GM19452 (cell line): ENCODE data around the gene CLTCL1.
"Not testable (repeated sequence)": the region's sequence is repeated elsewhere in the genome, so short reads cannot be mapped to it uniquely, and the experiment has no call there.

ENCODE experiments used
- ATAC-seq: cut with Tn5 transposase; IDR thresholded peaks from one replicate; pipeline ENCODE4 v1.9.1; 2021; ENCODE audit not compliant: unreplicated experiment

The CLTCL1 gene

GRCh38 chr22:19222242-19223005, 69.1 kb downstream of the CLTCL1 start:
- no peak for ATAC-seq

GRCh38 chr22:19220867-19221266, 70.7 kb downstream of the CLTCL1 start:
- ATAC-seq = no peak

DNA sequence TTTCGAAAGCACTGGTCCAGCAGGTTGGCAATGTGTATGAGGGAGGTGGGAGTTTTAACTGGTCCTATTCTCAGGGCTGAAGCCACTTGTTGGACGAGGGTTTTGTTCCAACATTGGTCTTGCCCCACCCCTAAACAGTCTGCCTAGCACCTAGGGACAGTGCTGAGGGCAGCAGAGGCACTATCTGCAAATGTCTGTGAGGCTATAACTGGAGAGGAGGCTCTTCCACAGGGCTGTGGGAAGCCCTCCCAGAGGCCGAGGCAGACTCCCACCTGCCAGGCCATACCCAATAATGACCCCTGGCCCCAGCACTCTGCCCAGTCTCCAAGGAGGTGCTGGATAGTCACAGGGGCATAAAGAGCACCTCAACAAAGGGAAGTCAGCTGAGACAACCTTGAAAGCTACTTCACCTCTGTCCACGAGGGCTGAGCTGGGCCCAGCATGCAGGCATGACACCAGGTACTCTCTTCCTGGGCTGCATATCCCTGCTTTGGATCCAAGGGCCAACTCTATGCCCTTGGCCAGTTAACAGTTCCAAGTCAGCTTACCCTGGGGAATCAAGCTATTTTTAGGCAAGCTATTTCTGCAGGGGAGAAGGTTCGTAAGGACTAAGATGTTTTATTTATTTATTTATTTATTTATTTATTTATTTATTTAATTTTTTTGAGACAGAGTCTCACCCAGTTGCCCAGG, 72.8 kb downstream of the CLTCL1 start:
- no peak for ATAC-seq

- ATAC-seq = no peak
Observed at GRCh38 chr22:19216579-19216978, 74.9 kb downstream of the CLTCL1 start.

DNA sequence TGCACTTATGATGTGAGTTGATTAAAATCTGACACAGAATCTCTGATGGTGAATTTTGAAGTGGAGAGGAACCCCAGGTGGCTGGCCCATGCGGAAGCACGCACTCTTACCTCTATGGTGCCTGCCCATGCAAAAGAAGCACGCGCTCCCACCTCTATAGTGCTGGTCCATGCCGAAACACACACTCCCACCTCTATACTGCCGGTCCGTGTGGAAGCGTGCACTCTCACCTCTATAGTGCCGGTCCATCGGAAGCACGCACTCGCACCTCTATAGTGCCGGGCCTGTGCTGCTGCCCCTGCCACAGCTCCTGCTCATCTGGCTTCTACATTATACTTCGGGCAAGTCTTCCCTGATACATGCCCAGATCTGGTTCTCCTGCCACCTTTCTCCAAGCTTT, 76.2 kb downstream of the CLTCL1 start:
- no peak for ATAC-seq

GRCh38 chr22:19214078-19214473, 77.4 kb downstream of the CLTCL1 start:
- ATAC-seq = no peak

DNA sequence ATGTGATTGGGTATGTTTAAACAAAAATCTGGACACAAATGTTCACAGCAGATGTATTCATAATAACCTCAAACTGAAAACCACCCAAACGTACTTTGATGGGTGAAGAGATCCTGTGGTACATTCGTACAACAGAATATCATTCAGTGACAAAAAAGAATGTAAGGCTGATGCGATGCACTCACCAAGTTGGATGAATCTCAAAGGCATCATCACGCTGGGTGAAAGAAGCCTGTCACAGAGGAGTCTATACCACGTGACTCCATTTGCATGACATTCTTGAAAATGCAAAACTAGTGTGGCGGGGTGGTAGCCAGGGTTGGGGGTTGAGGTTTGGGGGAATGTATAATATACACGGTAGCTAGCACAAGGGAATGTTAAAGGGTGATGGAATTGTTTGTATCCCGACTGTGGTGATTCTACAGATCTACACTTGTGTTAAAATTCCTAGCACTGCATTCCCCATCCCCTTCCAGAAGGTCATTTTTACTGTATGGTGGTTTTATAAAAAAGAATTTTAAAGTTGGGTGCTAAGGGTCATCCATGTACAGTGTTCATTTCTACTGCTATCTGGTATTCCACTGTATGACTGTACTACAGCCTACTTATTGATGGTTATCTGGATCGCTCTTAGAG, 78.0 kb downstream of the CLTCL1 start:
- no peak for ATAC-seq

DNA sequence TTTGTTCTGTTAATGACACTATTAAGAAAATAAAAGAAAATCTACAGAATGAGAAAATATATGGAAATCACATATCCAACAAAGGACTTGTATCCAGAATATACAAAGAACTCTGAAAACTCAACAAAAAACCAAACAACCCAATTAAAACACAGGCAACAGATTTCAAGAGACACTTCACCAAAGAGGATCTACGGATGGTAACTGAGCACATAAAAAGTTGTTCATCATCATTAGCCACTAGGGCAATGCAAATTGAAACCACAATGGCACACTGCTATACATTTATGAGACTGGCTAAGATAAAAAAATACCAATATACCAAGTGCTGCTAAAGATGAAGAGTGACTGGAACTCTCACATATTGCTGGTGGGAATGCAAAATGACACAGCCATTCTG, 78.5 kb downstream of the CLTCL1 start:
- no peak for ATAC-seq

GRCh38 chr22:19212302-19212870, 79.1 kb downstream of the CLTCL1 start:
- ATAC-seq = no peak

DNA sequence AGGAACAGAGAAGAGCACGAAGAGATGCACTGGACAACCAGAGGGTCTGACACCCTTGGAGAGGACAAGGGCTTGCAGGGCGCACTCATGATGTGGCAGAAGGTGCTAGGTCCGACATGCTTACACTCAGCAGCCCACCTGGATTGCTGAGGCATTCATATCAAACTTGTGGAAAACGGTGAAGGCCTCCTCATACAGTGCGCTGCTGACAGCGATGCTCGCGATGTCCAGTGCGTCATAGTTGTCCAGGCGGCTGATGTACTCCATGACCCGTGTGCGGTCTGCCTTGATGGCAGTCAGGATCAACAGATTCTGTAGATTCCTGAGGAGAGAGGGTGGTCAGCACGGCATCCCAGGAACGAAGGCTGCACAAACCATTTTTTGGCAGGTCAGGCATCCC, 81.3 kb downstream of the CLTCL1 start:
- no peak for ATAC-seq

DNA sequence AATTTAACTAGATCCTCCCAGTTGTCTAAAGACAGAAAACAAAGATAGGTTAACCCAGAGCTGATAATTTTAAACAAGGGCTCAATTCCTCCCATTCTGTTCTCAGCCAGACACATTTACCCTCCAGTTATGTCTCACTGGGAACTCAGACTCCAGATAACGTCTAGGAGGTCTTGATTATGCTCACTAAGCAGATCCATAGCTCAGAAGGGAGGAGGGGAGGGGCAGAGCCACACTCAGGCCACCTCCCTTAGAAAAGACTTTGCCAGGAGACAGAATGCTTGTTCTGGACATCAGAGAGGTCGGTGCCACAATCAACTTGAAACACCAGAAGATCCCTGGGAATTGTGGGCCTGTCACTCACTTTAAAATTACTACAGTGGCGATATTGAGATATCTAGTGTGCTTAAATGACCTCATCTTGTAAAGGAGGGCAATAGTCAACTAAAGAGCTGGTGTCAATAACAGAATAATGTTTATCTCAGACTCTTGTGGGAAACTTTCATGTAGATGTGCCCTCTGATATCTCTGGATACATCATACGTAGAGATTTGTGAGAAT, 83.2 kb downstream of the CLTCL1 start:
- no peak for ATAC-seq

DNA sequence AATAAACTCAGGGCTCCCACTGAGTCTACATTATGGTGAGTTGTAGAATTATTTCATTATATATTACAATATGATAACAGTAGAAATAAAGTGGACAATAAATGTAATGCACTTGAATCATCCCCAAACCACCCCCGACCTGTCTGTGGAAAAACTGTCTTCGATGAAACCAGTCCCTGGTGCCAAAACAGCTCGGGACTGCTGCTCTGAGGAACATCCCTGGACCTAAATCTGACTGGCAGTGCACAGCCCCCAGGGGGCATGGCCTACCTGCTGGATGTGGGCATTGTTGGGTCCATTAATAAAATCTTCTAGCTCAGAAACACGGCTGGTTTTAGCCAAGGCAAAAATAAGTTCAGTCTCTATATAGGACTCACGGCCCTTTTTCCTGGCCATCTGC, 83.6 kb downstream of the CLTCL1 start:
- ATAC-seq = no peak

DNA sequence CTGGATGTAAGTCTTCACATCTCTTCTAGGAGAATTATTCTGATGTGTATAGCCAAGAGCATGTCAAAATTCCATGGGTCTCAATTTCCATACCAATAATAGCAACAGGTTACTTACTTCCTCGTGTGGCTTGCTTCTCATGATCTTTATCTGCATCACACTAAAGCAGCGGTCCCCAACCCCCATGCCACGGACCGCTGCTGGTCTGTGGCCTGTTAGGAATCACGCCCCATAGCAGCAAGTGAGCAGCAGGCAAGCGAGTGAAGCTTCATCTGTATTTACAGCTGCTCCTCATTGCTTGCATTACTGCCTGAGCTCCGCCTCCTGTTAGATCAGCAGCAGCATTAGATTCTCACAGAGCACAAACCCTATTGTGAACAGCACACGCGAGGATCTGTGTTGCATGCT, 84.1 kb downstream of the CLTCL1 start:
- no peak for ATAC-seq

DNA sequence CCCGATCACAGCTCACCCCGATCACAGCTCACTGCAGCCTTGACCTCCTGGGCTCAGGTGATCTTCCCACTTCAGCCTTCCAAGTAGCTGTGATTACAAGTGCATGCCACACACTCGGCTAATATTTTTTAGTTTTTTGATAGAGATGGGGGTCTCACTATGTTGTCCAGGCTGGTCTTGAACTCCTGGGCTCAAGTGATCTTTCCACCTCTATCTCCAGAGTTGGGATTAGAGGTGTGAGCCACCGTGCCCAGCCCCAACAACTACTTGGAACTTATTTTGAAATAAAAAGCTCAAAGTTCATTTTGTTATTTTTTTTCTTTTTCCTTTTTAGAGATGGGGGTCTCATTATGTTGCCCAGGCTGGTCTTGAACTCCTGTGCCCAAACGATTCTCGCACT, 85.2 kb downstream of the CLTCL1 start:
- ATAC-seq = no peak

DNA sequence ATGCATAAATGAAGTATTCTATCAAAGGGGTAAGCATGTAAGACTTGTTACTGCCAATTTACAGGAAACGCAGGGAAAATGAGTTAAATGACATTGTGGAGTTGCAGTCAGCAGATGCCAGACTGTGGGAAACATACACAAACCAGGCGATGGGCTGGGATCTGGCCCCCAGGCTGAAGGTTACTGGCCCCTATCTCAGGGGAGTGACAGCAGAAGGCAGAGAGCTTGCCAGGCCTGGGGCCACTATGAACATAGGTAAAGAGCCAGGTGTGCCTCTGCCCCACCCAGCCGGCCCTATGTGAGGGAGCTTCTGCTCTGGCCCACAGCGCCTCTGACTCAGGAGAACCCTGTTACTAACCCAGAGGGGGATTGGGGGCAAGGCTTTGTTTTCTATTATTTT, 86.9 kb downstream of the CLTCL1 start:
- no peak for ATAC-seq

DNA sequence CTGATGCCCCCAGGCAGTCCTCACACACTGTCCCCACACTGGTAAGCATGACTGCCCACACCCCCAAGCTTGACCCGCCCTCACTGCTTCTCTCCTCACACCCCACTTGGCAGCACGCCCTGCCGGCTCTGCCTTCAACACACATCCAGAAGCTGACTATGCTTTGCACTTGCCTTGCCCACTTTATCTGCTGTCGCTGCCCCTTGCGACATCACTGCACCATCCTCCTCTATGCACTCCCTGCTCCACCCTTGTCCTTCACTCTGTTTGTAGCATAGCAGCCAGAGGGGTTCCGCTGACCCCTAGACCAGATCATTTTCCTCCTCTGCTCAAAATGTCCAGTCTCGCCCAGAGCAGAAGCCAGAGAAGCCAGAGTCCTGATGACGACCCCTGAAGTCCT, 87.7 kb downstream of the CLTCL1 start:
- ATAC-seq = no peak

- not testable (repeated sequence) for ATAC-seq
Observed at GRCh38 chr22:19202799-19203186, 88.7 kb downstream of the CLTCL1 start.

GRCh38 chr22:19201869-19202798, 89.4 kb downstream of the CLTCL1 start:
- ATAC-seq = no peak

- no peak for ATAC-seq
Observed at GRCh38 chr22:19201130-19201868, 90.2 kb downstream of the CLTCL1 start.

DNA sequence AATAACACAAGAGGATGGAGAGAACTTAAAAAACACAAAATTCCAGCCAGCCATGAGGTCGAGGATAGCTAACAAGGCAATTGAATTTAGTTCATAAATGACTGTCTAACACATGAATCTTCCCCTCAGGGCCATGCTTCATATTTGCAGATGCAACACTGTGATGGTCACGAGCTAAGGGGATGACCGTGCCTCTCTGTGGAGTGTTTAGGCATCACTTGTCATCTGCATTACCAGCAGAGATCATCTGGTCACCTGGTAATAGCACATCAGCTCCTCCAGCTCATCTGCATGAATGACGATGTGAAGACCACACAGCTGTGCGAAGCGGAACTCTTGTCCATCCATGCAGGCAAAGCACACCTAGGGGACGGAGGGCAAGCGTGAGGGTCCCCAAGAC, 92.0 kb downstream of the CLTCL1 start:
- no peak for ATAC-seq
